GM12878 (cell line): ENCODE measurements around the gene KCNQ1.

Experiments
- BHLHE40 ChIP-seq, 2 experiments: fragments of 450-650 bp in 1 of 2; IDR thresholded peaks; 2 replicates each; pipeline ENCODE4 v1.6.1; 2011 to 2017; ENCODE audit warnings: low read depth in 2 of 2, borderline replicate concordance in 1 of 2, improper control_type of control experiment in 1 of 2, low read length in 1 of 2, mild to moderate bottlenecking in 1 of 2
- PML ChIP-seq: IDR thresholded peaks from 2 replicates; pipeline ENCODE4 v1.6.1; 2012; ENCODE audit warnings: low read length, inconsistent platforms
- REST ChIP-seq: IDR thresholded peaks from 2 replicates; pipeline ENCODE4 v1.6.1; 2012; ENCODE audit warnings: mild to moderate bottlenecking, low read depth, low read length
- YY1 ChIP-seq: IDR thresholded peaks from 2 replicates; pipeline ENCODE4 v1.6.1; 2011; ENCODE audit warnings: low read depth, mild to moderate bottlenecking, low read length

GRCh38 chr11:2686360-2687222 lies 241.8 kb downstream of the KCNQ1 start:
- no peak for TF ChIP-seq BHLHE40 (IDR thresholded peaks at IDR 0.05; ENCODE audit: borderline replicate concordance in 1 of 2, low read depth in 2 of 2, low read length in 1 of 2)
- no peak for TF ChIP-seq REST
- TF ChIP-seq PML: no peak
- no peak for TF ChIP-seq YY1
